ENCODE measurements around the gene FIGLA. TPM values are rescaled to one million over a fixed set of nuclear protein-coding genes. Genes with fewer than 3 reads are reported as not detected.

Gene FIGLA
- total RNA-seq, 2 donors from 2014 or later = not detected

DNA sequence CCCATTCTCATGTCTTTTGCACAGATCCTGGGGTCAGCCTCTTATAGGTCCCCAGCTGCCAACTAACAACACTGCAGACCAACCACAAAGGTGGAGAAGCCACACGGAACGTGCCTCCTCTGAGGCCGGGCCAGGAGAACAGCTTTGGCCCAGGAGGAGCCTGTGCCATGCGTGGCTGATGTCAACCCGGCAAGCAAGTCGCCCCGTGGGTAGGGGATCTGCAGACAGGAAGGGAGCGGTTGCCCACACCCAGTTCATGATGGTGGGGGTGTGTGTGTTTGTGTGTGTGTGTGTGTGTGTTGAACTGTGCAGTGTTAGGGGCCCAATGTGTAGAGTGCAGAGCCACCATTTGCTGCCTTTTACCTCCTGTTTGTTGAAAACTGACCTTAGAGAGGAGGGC is 32.4 kb upstream of the FIGLA start:
- TF ChIP-seq POLR2A (IDR thresholded peaks at IDR 0.05) = no peak
- no peak for TF ChIP-seq POLR2AphosphoS5 (IDR thresholded peaks at IDR 0.05)
- TF ChIP-seq, protein P1, sequence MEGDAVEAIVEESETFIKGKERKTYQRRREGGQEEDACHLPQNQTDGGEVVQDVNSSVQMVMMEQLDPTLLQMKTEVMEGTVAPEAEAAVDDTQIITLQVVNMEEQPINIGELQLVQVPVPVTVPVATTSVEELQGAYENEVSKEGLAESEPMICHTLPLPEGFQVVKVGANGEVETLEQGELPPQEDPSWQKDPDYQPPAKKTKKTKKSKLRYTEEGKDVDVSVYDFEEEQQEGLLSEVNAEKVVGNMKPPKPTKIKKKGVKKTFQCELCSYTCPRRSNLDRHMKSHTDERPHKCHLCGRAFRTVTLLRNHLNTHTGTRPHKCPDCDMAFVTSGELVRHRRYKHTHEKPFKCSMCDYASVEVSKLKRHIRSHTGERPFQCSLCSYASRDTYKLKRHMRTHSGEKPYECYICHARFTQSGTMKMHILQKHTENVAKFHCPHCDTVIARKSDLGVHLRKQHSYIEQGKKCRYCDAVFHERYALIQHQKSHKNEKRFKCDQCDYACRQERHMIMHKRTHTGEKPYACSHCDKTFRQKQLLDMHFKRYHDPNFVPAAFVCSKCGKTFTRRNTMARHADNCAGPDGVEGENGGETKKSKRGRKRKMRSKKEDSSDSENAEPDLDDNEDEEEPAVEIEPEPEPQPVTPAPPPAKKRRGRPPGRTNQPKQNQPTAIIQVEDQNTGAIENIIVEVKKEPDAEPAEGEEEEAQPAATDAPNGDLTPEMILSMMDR (IDR thresholded peaks at IDR 0.05) = no peak
- no peaks in the 10 kb centered on the region for H3K27me3 ChIP-seq (replicated peaks; ENCODE audit: insufficient read depth)
- no peak for DNase-seq (ENCODE audit: low spot score)
- H3K9me3 ChIP-seq = no peaks in the 10 kb centered on the region
- H3K4me3 ChIP-seq = no peak overlapping the region
- intact Hi-C loops (cut with DNase I) = no loop called here
- WGBS = 74% methylated on average over 8 of the region's 8 CpGs
- no peak overlapping the region for H3K27ac ChIP-seq
- no peaks in the 10 kb centered on the region for H3K36me3 ChIP-seq
- no peaks in the 10 kb centered on the region for H3K4me1 ChIP-seq (replicated peaks)

DNA sequence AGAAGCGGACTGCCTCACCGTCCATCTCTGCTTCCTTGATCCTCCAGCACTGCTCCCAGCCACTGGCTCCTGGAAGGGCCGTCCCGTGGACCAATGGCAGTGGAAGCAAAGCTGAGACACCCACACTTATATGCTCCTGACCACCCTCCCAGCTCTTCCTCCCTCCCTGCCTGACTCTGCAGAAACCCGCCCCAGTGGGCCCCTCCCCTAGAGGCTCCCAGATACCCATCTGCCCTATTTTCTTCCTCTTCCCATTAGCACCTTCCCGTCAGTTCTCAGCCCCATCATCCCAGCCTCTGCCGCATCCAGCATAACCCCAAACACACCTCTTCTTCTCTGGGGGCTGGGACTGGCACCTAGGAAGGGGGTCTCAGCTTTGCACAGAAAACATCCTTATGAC is 30.1 kb upstream of the FIGLA start, which contains the start of gene CLEC4F:
Gene CLEC4F, minus strand, starts transcription at position 101 of the 400 bp plus-strand sequence. Its CDS starts 76 bp downstream, at position 25.
- WGBS = 66% methylated on average over 7 of the region's 7 CpGs
- no peaks in the 10 kb centered on the region for H3K27me3 ChIP-seq (replicated peaks; ENCODE audit: insufficient read depth)
- no peak within 1 kb of the TSS for H3K27ac ChIP-seq
- intact Hi-C loops (cut with DNase I) = no loop called here
- no peaks in the 10 kb centered on the region for H3K9me3 ChIP-seq
- H3K4me3 ChIP-seq = no peak within 1 kb of the TSS
- TF ChIP-seq, protein P1 (IDR thresholded peaks at IDR 0.05) = no peak
- no peak for TF ChIP-seq POLR2A (IDR thresholded peaks at IDR 0.05)
- TF ChIP-seq POLR2AphosphoS5 (IDR thresholded peaks at IDR 0.05) = no peak
- H3K4me1 ChIP-seq (replicated peaks) = no peaks in the 10 kb centered on the region
- no peaks in the 10 kb centered on the region for H3K36me3 ChIP-seq
- DNase-seq (ENCODE audit: low spot score) = no peak

- Histone ChIP-seq H3K4me1 (replicated peaks) (no peaks in the 10 kb centered on the region), H3K36me3 (no peaks in the 10 kb centered on the region), H3K4me3 (no peak overlapping the region), H3K27ac (no peak overlapping the region), H3K9me3 (no peaks in the 10 kb centered on the region), H3K27me3 (replicated peaks; ENCODE audit: insufficient read depth) (no peaks in the 10 kb centered on the region)
- TF ChIP-seq, protein P1 (IDR thresholded peaks at IDR 0.05) = no peak
- no peak for TF ChIP-seq POLR2A (IDR thresholded peaks at IDR 0.05)
- TF ChIP-seq POLR2AphosphoS5 (IDR thresholded peaks at IDR 0.05) = no peak
- intact Hi-C loops (cut with DNase I) = no loop called here
- WGBS = 75% methylated on average over 3 of the region's 3 CpGs
- DNase-seq (ENCODE audit: low spot score) = no peak
These were observed 27.0 kb upstream of the FIGLA start for GRCh38 chr2:70817284-70817954.

GRCh38 chr2:70816726-70817125 is 26.3 kb upstream of the FIGLA start:
- no peaks in the 10 kb centered on the region for H3K9me3 ChIP-seq
- H3K27ac ChIP-seq = no peak overlapping the region
- TF ChIP-seq, protein P1 (IDR thresholded peaks at IDR 0.05) = no peak
- TF ChIP-seq POLR2AphosphoS5 (IDR thresholded peaks at IDR 0.05) (no peak), POLR2A (IDR thresholded peaks at IDR 0.05) (no peak)
- no peaks in the 10 kb centered on the region for H3K27me3 ChIP-seq (replicated peaks; ENCODE audit: insufficient read depth)
- intact Hi-C loops (cut with DNase I) = no loop called here
- 60% methylated on average over 5 of the region's 5 CpGs for WGBS
- H3K36me3 ChIP-seq = no peaks in the 10 kb centered on the region
- no peaks in the 10 kb centered on the region for H3K4me1 ChIP-seq (replicated peaks)
- no peak for DNase-seq (ENCODE audit: low spot score)
- no peak overlapping the region for H3K4me3 ChIP-seq

Measured in prostate gland (tissue), 2 donors.